GM19351 (cell line): ENCODE results near the gene NUP85.
"Not testable (repeated sequence)": the region's sequence is repeated elsewhere in the genome, so short reads cannot be mapped to it uniquely, and the experiment has no call there.

Source experiments
- ATAC-seq: cut with Tn5 transposase; IDR thresholded peaks from one replicate; pipeline ENCODE4 v1.9.1; 2021; ENCODE audit warnings: mild to moderate bottlenecking, moderate library complexity; ENCODE audit not compliant: unreplicated experiment

NUP85 gene

GRCh38 chr17:75205037-75205792 lies at the start of gene NUP85:
TSS of gene NUP85 (plus strand) at chr17:75205679. CDS start at chr17:75205762, 83 bp downstream.
- peak; percentile 72 for ATAC-seq

- ATAC-seq: not testable (repeated sequence)
Measured at GRCh38 chr17:75158480-75158879, 47.0 kb upstream of the NUP85 start.

- no peak for ATAC-seq
Measured at GRCh38 chr17:75159196-75160031, 46.1 kb upstream of the NUP85 start.

- ATAC-seq: no peak
Measured at GRCh38 chr17:75160211-75160610, 45.3 kb upstream of the NUP85 start.

GRCh38 chr17:75163074-75163473 lies 42.4 kb upstream of the NUP85 start:
- ATAC-seq: no peak

- not testable (repeated sequence) for ATAC-seq
Measured at GRCh38 chr17:75164606-75165005, 40.9 kb upstream of the NUP85 start.

GRCh38 chr17:75168998-75169397 lies 36.5 kb upstream of the NUP85 start:
- no peak for ATAC-seq

GRCh38 chr17:75173526-75173925 lies 32.0 kb upstream of the NUP85 start:
- no peak for ATAC-seq

GRCh38 chr17:75174996-75175395 lies 30.5 kb upstream of the NUP85 start:
- ATAC-seq: no peak

- ATAC-seq: no peak
Measured at GRCh38 chr17:75176625-75177024, 28.9 kb upstream of the NUP85 start.

- no peak for ATAC-seq
Measured at GRCh38 chr17:75178453-75178852, 27.0 kb upstream of the NUP85 start.

GRCh38 chr17:75181110-75181509 lies 24.4 kb upstream of the NUP85 start:
- no peak for ATAC-seq

GRCh38 chr17:75181608-75182318 lies 23.7 kb upstream of the NUP85 start:
- no peak for ATAC-seq

- ATAC-seq: peak; percentile 8
Measured at GRCh38 chr17:75182319-75182568, 23.2 kb upstream of the NUP85 start.

- ATAC-seq: peak; percentile 74
Measured at GRCh38 chr17:75182569-75183436, 22.7 kb upstream of the NUP85 start, which contains the start of gene SUMO2. TSS of gene SUMO2 (minus strand) at chr17:75182959. CDS start at chr17:75182834, 125 bp downstream.

- no peak for ATAC-seq
Measured at GRCh38 chr17:75183999-75184884, 21.2 kb upstream of the NUP85 start.

- no peak for ATAC-seq
Measured at GRCh38 chr17:75188614-75189013, 16.9 kb upstream of the NUP85 start.

GRCh38 chr17:75191584-75191983 lies 13.9 kb upstream of the NUP85 start:
- ATAC-seq: no peak

GRCh38 chr17:75194879-75195278 lies 10.6 kb upstream of the NUP85 start:
- ATAC-seq: no peak
